ENCODE data around the gene CCDC9.
"Not testable (repeated sequence)": the region's sequence is repeated elsewhere in the genome, so short reads cannot be mapped to it uniquely, and the experiment has no call there.

CCDC9 gene

DNA sequence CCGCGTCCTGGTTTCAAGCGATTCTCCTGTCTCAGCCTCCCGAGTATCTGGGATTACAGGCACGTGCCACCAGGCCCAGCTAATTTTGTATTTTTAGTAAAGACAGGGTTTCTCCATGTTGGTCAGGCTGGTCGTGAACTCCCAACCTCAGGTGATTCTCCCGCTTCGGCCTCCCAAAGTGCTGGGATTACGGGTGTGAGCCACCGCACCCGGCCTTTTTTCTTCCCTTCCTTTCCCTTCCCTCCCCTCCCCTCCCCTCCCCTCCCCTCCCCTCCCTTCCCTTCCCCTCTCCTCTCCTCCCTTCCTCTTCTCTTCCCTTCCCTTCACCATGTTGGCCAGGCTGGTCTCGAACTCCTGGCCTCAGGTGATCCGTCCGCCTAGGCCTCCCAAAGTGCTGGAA lies 44.5 kb downstream of the CCDC9 start:
- DNase-seq (ENCODE audit: low spot score), result not testable (repeated sequence)

DNA sequence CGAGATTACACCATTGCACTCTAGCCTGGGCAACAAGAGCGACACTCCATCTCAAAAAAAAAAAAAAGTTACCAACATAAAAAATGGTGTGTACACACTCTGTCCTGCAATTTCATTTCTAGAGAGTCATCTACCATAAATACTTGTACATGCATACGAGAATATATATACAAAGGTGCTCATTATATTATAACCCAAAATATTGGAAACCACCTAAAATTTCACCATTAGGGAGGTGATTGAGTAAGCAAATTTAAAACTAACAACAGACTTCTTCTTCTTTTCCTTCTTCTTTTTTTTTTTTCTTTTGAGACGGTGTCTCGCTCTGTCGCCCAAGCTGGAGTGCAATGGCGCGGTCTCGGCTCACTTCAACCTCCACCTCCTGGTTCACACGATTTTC lies 45.9 kb downstream of the CCDC9 start:
- DNase-seq (ENCODE audit: low spot score), result no peak

DNA sequence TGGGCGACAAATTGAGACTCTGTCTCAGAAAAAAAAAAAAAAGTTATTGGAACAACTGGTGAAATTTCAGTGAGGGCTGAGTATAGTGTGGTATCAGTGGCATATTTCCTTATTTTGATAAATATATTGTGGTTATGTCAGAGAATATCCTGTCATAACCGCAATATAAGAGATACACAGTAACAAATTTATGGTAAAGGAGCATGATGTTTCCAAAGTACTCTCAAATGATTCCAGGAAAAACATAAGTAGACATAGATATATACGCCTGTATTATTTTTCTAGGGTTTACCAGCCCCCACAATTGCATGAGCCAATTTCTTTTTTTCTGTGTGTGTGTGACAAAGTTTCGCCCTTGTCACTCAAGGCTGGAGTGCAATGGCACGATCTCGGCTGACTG lies 47.6 kb downstream of the CCDC9 start:
- no peak for DNase-seq (ENCODE audit: low spot score)

DNA sequence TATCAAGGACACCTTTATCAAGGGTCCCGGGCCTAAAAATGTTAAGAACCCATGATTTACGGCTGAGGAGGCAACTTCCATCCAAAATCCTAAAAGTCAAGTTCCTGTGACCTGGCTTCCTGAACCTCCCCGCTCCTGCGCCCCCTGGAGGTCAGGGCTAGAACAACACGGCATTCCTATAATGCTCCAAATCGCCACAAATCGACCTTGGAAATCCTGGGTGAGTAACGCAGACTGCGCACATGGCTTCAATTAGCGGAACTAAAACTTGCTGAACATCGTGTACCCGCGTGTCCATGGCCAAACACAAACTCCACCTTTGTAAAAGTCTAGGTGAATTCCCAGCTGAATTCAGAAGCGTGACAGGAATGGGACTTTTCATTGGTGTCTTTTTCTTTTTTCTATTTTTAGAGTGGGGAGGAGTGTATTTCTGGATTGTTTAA lies 49.0 kb downstream of the CCDC9 start:
- DNase-seq (ENCODE audit: low spot score), result peak; percentile 84

DNA sequence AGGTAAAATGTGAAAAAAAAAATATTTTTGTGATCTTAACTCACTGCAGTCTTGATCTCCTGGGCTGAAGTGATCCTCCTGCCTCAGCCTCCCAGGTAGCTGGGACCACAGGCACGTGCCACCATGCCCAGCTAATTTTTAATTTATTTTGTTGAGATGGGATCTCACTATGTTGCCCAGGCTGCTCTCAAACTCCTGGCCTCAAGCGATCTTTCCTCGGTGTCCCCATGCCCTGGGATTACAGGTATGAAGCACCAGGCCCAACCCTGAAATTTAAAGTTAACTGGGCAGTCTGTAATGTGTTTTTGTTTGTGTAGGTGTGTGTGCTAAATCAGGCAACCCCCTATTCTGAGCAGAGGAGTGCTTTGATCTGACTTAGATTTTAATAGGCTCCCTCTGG lies 50.0 kb downstream of the CCDC9 start:
- DNase-seq (ENCODE audit: low spot score), result no peak

DNA sequence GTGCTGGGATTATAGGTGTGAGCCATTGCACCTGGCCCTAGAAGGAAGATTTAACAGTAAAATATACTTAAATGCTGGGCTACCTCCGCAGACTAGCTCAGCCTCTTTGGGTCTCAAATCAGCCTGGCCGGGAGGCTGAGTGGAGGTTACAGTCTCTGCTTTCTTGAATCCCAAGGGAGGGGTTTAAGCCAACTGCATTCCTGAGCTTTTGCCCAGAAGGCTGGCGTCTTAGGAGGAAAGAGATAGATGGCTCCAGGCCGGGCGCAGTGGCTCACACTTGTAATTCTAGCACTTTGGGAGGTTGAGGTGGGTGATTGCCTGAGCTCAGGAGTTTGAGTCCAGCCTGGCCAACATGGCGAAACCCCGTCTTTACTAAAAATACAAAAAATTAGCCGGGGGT lies 52.7 kb downstream of the CCDC9 start:
- DNase-seq (ENCODE audit: low spot score), result no peak

DNA sequence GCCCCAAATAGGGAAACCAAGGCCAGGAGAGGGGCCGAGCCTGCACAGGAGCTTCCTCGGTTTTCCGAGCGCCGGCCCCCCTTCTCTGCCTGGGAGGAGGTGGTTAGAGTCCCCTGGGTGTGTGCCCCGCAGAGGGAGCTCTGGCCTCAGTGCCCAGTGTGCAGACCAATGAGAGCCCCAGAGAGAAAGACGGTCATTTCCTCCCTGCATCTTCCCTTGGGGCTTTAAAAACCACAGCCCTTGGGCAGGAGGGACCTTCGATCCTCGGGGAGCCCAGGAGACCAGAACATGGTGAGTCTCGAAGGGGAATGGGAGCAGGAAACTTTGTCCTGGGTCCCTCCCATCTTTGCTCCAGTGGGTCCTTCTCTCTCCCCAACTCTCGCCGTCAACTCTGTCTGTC lies 53.3 kb downstream of the CCDC9 start, which contains the start of gene C5AR1:
C5AR1 (plus strand) TSS at position 254 of the 400 bp plus-strand sequence; CDS start at position 289, 35 bp downstream.
- DNase-seq (ENCODE audit: low spot score), result peak; percentile 62

DNA sequence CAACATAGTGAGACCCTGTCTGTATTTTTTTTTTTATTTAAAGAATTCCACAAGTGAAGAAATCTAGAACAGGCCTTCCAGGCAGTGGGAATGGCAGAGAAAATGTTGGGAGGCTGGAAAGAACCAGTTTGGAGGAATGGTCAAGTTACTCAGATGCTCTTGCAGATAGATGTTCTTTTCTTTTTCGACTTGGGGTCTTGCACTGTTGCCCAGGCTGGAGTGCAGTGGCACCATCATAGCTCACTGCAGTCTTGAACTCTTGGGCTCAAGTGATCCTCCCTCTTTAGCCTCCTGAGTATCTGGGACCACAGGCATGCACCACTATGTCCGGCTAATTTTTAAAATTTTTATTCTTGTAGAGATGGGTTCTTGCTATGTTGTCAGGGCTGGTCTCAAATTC lies 54.0 kb downstream of the CCDC9 start:
- DNase-seq (ENCODE audit: low spot score), result no peak

DNA sequence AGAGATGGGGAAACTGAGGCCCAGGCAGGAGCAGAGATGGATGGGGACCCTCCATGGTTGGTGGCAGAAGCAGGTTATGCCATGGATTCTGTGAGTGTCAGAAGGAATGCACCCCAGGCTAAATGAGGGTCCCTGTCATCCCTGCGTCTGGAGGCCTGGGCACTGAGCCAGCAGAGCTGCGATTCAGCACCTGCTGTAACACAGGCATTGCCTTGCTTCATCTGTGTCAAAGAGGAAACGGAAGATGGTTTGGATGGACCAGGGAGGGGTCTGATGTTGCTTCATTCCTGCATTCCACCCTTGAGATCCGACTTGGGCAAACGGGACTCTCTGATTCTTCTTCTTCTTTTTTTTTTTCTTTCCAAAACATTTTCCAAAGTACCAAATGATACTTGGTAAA lies 54.5 kb downstream of the CCDC9 start:
- DNase-seq (ENCODE audit: low spot score), result no peak

DNA sequence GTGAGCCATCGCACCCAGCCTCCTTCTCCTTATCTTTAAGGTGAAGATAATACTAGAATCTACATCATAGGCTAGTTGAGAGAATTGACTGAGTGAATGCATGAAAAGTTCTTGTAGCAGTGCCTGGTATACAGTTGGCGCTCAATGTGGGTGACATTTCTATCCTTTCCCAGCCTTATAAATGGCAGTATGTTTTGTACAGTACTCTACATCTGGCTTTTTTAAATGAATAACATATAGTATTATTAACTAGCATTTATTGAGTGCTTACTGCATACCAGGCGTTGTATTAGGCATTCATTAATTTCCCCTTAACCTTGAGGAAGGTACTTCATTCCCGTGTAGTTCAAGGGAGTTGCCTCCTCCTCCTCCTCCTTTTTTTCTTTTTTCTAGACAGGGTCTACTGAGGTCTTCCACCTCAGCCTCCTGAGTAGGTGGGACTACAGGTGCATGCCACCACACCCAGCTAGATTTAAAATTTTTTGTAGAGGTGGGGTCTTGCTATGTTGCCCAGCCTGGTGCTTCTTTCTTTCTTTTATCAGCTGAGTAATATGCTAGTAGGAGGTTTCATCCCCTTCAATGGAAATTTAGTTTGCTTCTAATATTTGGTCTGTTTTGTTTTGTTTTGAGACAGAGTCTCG lies 56.2 kb downstream of the CCDC9 start:
- no peak for DNase-seq (ENCODE audit: low spot score)

DNA sequence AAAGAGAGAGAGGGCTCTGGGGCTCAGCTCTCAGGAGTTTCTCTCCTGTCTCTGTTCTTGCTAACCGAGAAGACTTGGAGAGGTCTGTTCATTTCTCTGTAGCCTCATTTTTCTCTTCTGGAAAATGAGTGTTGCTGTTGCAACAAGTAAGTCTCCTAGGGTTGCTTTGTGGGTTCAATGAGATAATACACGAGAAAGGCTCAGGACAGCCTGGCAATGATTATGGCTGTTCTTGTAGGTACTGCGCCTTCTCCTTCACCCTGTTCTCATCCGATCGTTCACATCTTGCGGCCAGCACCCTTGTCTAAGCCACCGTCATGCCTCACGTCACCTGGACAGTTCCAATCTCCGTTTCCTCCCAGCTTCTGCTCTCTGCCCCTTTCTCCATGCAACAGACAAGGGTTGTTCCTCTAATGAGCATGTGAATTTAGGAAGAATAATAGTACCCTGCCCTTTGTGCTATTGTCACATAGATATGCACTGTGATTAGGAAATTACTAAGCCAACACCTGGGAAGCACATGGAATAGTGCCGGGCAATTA lies 57.5 kb downstream of the CCDC9 start:
- no peak for DNase-seq (ENCODE audit: low spot score)

DNA sequence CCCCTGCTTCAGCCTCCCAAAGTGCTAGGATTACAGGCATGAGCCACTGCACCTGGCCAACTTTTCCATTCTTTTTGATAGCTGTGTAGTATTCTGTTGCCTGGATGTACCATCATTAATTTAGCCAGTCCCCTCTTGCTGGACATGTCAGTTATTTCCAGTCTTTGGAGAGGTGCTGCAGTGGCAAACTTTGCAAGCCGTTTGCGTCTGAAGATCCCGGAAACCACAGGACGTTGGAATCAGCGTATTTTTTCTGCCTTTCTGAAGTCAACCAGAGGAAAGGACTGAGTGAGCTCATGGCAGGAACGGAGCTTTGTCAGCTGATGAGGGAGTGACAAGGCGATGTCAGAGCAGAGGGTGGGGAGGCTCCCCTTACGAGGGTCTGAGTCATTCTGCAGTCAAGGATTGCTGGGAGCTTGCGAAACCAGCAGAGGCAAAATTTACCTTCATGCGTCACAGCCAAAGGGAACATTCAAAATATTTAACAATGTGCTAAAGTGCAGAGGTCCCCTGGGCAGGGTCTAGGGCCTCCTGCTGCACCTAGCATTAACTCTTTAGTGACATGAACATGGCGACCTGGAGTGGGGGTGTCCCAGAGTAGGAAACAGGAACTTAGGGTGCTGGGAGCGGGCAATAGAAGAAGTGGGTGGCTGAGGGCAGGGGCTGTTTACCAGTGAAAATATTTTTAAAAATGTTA lies 58.9 kb downstream of the CCDC9 start:
- DNase-seq (ENCODE audit: low spot score), result peak; percentile 89

DNA sequence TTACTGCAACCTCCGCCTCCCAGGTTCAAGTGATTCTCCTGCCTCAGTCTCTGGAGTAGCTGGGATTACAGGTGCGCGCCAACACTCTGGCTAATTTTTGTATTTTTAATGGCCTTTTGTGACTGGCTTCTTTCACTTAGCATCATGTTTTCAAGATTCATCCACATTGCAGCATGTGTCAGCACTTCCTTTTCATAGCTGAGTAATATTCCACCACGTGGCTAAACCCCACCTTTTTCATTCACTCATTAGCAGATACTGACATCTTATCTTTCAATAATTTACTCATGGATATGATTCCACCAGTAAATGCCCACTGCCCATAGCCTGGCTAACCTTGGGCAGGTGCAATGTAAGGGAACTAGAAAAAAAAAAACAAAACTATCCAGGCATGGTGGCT lies 60.2 kb downstream of the CCDC9 start:
- peak; percentile 72 for DNase-seq (ENCODE audit: low spot score)

DNA sequence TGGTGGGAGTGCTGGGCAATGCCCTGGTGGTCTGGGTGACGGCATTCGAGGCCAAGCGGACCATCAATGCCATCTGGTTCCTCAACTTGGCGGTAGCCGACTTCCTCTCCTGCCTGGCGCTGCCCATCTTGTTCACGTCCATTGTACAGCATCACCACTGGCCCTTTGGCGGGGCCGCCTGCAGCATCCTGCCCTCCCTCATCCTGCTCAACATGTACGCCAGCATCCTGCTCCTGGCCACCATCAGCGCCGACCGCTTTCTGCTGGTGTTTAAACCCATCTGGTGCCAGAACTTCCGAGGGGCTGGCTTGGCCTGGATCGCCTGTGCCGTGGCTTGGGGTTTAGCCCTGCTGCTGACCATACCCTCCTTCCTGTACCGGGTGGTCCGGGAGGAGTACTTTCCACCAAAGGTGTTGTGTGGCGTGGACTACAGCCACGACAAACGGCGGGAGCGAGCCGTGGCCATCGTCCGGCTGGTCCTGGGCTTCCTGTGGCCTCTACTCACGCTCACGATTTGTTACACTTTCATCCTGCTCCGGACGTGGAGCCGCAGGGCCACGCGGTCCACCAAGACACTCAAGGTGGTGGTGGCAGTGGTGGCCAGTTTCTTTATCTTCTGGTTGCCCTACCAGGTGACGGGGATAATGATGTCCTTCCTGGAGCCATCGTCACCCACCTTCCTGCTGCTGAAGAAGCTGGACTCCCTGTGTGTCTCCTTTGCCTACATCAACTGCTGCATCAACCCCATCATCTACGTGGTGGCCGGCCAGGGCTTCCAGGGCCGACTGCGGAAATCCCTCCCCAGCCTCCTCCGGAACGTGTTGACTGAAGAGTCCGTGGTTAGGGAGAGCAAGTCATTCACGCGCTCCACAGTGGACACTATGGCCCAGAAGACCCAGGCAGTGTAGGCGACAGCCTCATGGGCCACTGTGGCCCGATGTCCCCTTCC lies 63.9 kb downstream of the CCDC9 start:
- no peak for DNase-seq (ENCODE audit: low spot score)

Data from hematopoietic multipotent progenitor cell treated with erythropoietin and hydrocortisone succinate and interleukin-3 and kit ligand, for 17 days (in vitro differentiated cells).